ENCODE measurements around the gene VTI1A.

Gene VTI1A

DNA sequence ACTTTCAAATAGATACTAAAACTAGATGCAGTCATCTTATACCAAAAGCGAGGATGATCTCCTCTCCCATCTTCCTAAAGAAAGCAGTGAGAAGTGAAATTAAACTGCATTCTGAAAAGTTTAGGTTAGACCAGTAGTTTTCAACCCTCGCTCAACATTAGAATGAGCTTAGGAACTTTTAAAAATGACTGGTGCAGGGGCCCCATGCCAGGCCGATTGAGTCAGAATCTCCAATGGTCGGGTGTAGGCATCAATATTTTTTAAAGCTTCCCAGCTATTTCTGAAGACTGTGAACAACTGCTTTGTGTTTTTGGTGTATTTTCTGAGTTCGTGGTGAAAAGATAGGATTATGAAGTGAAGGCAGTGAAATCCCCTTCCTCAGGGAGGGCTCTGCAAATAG is 146.0 kb downstream of the VTI1A start:
- DNase-seq, result no peak

DNA sequence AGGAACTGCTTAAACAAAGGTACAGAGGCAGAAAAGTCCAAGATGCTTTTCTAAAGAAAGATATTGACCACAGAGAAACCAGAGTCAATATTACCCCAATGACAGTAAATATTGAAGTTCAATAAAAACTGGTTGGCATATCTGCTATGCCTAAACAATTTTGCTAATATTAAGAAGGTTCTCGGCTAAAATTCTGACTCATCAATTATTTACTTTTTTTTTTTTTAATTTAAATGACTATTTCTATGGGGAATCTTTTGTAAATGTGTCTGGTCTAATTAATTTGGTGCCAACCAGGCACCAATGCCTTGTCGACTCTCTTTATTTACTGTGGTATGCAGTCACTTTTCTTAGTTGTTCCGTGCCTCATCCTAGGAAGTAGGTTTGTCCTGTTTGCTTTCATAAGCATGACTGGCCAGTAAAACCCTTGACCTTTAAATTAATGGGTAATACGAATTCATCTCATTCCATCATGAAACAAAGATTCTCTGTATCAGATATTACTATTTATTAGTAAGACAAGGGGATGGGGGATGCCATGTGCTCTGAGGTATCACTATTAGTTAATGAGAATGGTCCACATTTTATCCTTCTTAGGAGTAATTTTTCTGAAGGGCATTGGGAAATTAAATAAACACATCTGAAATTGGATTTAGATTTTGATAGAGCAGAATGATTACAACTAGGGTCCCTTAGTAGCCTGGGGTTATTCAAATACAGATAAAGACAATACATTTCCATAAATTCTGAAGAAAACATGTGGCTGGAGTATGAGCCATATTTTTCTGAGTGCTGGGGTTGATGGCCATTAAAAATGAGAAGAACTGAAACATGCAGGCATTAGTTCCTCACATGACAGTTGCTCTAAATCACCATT is 154.4 kb downstream of the VTI1A start:
- DNase-seq, result no peak

DNA sequence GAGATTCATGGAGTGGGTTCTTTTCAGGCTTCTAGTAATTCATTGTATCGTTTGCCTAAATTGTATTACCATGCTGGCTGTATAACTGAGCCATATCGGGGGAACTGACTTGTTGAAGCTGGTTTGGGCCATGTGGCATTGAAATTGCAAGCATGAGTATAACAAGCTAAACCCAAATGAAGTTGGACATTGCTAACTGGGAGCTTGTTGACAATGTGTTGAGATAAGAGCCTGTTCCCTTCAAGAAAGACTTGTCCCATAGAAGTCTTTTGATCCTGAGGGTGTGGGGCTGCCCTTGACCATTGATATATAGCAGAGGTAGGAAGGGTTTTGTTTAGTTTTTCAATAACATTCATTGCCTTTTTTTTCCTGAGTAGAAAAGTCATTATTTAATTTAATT is 156.0 kb downstream of the VTI1A start:
- DNase-seq, result no peak

- DNase-seq, result no peak
Measured at GRCh38 chr10:112605063-112605462, 158.0 kb downstream of the VTI1A start.

- no peak for DNase-seq
Measured at GRCh38 chr10:112607506-112607905, 160.5 kb downstream of the VTI1A start.

DNA sequence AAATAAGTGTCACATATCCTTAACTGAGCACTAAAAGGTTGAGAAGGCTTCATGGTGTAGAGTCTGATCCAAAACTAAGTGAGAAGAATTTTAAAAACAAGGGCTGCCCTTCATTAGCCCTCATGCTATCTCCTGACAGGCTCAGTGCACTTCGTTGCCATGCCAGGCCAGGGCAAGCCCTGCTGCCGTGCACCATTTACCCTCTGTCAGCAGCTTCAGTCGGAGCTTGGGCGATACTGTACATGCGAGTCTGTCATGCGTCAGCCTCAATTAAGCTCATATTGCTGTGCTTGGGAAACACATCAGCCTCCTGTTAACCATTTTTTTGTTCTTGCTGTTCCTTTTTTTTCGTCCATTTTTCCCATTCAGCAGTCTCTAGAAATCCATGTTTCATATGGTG is 166.6 kb downstream of the VTI1A start:
- DNase-seq, result peak; percentile 75

- DNase-seq, result no peak
Measured at GRCh38 chr10:112614072-112614471, 167.1 kb downstream of the VTI1A start.

DNA sequence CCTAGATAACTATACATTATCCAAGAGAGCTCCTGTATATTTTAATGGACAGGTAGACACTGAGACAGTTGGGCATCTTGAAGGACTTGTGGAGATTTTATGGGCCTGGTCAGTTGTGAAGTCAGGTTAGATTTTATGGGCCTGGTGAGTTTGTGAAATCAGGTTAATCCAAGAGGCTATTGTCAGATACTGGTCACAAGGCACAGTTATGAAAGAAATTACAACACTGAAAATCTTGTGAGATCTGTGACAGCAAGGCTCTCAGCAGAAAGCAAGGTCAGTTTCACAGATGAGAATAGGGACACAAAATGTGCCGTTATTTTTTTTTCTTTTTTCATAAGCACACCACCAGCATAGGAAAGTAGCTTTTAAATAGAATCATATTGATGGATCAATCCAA is 167.6 kb downstream of the VTI1A start:
- DNase-seq, result no peak

DNA sequence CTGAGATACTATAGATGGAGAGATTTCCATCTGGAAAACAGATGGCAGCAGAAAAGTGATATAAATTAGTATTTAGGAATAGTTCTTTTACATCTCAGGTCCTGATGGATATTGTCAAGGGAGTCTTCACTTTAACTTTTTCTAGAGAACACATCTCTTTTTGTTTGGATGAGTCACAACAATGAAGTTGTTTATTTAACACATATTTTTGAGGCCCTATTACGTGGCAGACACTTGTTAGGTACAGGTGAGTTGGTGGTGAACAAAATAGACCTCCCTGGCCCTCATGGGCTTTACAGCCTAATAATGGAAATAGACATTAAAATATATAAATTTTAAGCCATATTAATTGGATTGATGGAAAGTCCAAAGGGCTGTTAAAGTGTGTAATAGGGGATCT is 168.3 kb downstream of the VTI1A start:
- DNase-seq, result no peak

GRCh38 chr10:112616647-112617046 is 169.6 kb downstream of the VTI1A start:
- no peak for DNase-seq

GRCh38 chr10:112618814-112619213 is 171.8 kb downstream of the VTI1A start:
- no peak for DNase-seq

- no peak for DNase-seq
Measured at GRCh38 chr10:112619556-112619955, 172.5 kb downstream of the VTI1A start.

- no peak for DNase-seq
Measured at GRCh38 chr10:112622786-112623185, 175.8 kb downstream of the VTI1A start.

- no peak for DNase-seq
Measured at GRCh38 chr10:112624546-112625048, 177.6 kb downstream of the VTI1A start.

- DNase-seq, result no peak
Measured at GRCh38 chr10:112628951-112629609, 182.1 kb downstream of the VTI1A start.

DNA sequence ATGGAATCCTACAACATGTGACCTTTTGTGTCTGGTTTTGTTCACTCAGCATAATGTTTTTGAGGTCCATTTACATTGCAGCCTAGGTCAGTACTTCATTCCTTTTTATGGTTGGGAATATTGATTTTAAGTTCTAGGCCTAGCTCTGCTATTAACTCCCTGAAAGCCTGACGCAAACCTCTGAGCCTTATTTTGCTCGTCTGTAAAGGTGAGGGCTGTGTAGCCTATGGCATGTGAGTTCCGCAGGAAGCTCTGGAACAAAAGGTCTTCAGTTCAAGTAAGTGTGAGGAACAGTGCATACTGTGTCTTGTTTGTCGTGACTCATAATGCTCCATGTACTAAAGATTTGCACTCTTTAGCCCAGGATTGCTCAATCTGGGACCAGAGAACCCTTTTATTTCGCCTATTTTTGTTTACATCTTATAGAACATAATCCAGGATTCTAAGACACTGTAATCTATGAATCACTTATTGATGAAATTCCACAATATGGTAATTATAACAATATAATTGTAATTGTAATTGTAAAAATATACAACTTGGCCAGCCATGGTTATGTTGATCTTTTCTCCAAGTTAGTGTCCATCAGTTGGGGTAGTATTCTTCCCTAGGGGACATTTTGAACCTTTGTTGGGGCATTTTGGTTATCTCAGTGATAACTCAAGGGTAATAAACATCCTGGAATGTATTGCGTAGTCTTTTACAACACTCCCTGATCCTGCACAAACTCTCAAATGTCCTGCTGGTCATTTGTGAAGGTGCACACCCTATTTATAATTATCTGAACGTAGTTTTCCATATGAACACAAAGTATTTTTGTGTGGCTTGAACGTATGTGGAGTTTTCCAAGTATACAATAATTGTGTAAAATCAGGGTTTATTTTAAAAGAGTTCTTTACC is 184.7 kb downstream of the VTI1A start:
- no peak for DNase-seq

DNA sequence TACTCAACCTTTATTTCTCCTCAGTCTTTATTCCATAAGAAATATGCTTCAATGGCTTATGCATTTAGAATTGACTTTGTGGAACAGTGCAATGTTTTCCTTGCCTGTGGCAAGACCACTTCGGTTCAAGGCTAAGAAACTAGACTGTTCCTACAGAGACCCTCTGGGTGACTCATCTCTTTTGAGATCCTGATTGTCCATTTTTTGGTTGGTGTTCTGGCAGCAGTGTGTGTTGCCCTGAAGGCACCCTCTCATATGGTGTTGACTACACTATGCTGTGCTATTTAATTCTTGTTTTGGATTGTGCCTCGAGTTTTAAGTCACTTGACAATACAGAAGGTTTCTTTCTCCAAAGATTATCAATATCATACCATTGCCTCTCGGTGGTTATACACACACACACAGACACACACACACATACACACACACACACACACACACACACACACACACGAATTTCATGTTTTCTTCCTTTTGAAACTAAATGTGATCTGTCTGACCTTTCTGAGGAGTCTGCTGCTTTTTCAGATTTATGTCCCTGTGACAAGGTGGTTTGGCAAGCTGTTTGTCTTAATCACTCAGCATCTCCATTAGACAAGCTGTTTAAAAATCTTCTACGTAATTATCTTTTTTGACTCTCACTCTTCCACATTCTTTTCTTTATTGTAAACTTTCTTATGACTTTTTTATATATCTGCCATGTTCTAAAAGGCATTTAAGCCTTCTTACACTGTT is 187.2 kb downstream of the VTI1A start:
- DNase-seq, result no peak

- DNase-seq, result no peak
Measured at GRCh38 chr10:112637901-112638300, 190.9 kb downstream of the VTI1A start.

DNA sequence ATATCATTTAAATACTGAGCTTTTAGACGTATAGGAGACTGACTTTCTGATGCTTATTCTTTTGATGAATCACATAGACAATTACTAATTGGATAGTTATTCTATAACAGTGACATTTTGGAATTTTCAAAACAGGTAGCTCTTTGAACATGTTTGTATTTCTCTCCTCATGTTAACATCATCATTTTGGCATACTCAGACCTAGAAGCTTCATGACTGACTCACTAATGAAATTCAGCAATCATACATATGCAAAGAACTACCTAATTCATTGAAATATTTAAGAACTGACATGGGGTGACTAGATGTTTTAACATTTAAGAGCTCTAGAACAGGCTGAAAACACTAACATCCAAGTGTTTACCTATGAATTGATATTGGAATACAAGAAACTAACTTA is 192.3 kb downstream of the VTI1A start:
- DNase-seq, result no peak

DNA sequence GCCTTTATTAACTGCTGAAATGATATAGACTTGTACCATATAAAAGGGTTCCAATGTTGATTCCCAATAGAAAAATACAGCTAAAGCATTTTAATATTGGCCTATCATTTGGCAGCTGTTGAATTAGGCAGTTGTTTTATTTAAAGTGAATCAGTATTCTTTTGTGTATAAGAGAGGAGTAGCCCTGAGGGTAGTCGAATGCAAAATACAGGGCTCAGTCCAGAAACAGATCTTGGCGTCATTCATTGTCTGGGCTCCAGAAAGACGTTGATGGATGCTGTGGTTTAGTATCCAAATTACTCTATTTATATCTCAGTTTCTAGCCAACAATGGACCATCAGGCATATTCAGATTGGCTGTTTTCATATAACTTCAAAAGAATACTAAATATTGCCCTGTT is 193.6 kb downstream of the VTI1A start:
- DNase-seq, result no peak

DNA sequence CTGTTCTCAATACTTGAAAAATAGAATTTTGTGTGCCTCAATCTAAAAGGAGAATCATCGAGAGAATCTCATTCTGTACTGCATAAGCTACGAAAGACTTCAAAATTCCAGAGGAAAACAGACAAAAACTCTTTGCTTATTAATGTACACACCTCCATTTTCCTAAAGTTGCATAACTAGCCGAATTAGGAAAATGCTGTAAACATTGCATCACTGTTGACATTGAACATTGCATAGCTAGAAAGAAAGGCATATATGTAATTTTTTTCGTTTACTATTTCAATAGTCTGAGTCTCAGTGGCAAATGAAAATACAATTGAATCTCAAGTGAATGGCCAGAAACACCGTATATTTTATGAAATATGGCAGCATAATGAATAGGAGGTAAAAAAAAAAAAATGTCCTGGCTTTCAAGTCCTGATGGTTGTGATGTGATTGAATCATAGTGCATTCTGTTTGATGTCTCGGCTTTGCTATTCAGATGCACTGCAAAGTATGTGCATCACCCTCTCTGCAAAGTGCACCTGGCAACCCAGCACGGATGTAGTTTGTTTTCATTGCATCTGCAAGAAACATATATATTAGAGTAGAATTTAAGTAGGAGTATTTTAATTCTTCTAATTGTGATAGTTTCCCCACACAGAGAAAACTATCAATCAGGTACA is 196.7 kb downstream of the VTI1A start:
- no peak for DNase-seq

- no peak for DNase-seq
Measured at GRCh38 chr10:112644265-112644645, 197.2 kb downstream of the VTI1A start.

Data from eye (tissue), 1 donor.